OCI-LY3 (cell line): ENCODE data around the gene OR3A2.
"Not testable (repeated sequence)": the region's sequence is repeated elsewhere in the genome, so short reads cannot be mapped to it uniquely, and the experiment has no call there.

Experiments used
- H2AFZ ChIP-seq: fragments of 200-600, 300-600 bp; shearing (Covaris generic); 2 replicates; pipeline ENCODE4 v1.6.0; 2014; ENCODE audit warnings: antibody characterized with exemption, low read depth, low read length
- H3K27ac ChIP-seq: fragments of 200-600, 300-600 bp; sonication (generic); 2 replicates; pipeline ENCODE4 v1.5.1; 2014; ENCODE audit warnings: mild to moderate bottlenecking, low read length, moderate library complexity, mixed read lengths
- H3K27me3 ChIP-seq: fragments of 200-600, 300-600 bp; sonication (generic); 2 replicates; pipeline ENCODE4 v1.6.1; 2014; ENCODE audit warnings: low read depth, low read length, mixed read lengths
- H3K36me3 ChIP-seq: fragments of 200-600, 300-600 bp; sonication (generic); replicated peaks from 2 replicates; pipeline ENCODE3; 2014; ENCODE audit warnings: low read depth, low read length, mixed read lengths
- H3K4me1 ChIP-seq: fragments of 300-600, 200-600 bp; sonication (generic); 2 replicates; pipeline ENCODE4 v1.6.1; 2014; ENCODE audit warnings: low read length, mixed read lengths
- H3K4me2 ChIP-seq: fragments of 200-600, 300-600 bp; sonication (generic); 2 replicates; pipeline ENCODE4 v1.6.1; 2014; ENCODE audit warnings: low read length, mixed read lengths
- H3K4me3 ChIP-seq: fragments of 300-600, 200-600 bp; sonication (generic); 2 replicates; pipeline ENCODE4 v1.5.1; 2014; ENCODE audit warnings: antibody characterized with exemption, mild to moderate bottlenecking, low read length, moderate library complexity
- H3K79me2 ChIP-seq: fragments of 300-600, 200-600 bp; shearing (Covaris generic); 2 replicates; pipeline ENCODE4 v1.6.1; 2014; ENCODE audit warnings: mild to moderate bottlenecking, low read length, mixed read lengths
- H3K9ac ChIP-seq: fragments of 300-600, 200-600 bp; shearing (Covaris generic); 2 replicates; pipeline ENCODE4 v1.6.0; 2014; ENCODE audit warnings: mild to moderate bottlenecking, low read length, moderate library complexity
- H3K9me3 ChIP-seq: fragments of 200-600, 300-600 bp; shearing (Covaris generic); 2 replicates; pipeline ENCODE4 v1.6.1; 2014; ENCODE audit warnings: low read length, mixed read lengths; ENCODE audit not compliant: insufficient read depth
- H4K20me1 ChIP-seq: fragments of 200-600, 300-600 bp; sonication (generic); 2 replicates; pipeline ENCODE4 v1.6.1; 2016; ENCODE audit warnings: low read length, mixed read lengths; ENCODE audit not compliant: insufficient read depth
- CTCF ChIP-seq: fragments of 200-600, 300-600 bp; sonication (generic); IDR thresholded peaks from 2 replicates; pipeline ENCODE4 v1.5.1; 2014; ENCODE audit warnings: antibody characterized with exemption, low read length, low read depth
- EZH2phosphoT487 ChIP-seq: fragments of 200-600 bp; shearing (Covaris generic); IDR thresholded peaks from 2 replicates; pipeline ENCODE4 v1.6.1; 2018; ENCODE audit warnings: antibody characterized with exemption, mixed run types, low read depth

OR3A2 gene

GRCh38 chr17:3411070-3411469, 25.0 kb upstream of the OR3A2 start, which contains the start of gene OR3A3:
Gene OR3A3, plus strand, starts transcription at chr17:3411370.
- H3K79me2 ChIP-seq: no peaks in the 10 kb centered on the region
- TF ChIP-seq EZH2phosphoT487: no peak
- no peak for TF ChIP-seq CTCF
- H4K20me1 ChIP-seq: no peaks in the 10 kb centered on the region
- H3K4me3 ChIP-seq: no peak within 1 kb of the TSS
- no peaks in the 10 kb centered on the region for H3K4me1 ChIP-seq
- no peak within 1 kb of the TSS for H3K4me2 ChIP-seq
- no peaks in the 10 kb centered on the region for H3K27me3 ChIP-seq
- no peaks in the 10 kb centered on the region for H3K9me3 ChIP-seq
- no peak within 1 kb of the TSS for H2AFZ ChIP-seq
- no peaks in the 10 kb centered on the region for H3K36me3 ChIP-seq
- H3K27ac ChIP-seq: no peak within 1 kb of the TSS
- no peak within 1 kb of the TSS for H3K9ac ChIP-seq

GRCh38 chr17:3403856-3404255, 17.7 kb upstream of the OR3A2 start:
- H2AFZ ChIP-seq, H3K4me1 ChIP-seq, H3K9ac ChIP-seq, H3K4me3 ChIP-seq, H3K79me2 ChIP-seq, H3K27ac ChIP-seq, H3K4me2 ChIP-seq, H3K9me3 ChIP-seq, H3K36me3 ChIP-seq, H4K20me1 ChIP-seq, H3K27me3 ChIP-seq: not testable (repeated sequence)

GRCh38 chr17:3401786-3402185, 15.7 kb upstream of the OR3A2 start:
- no peaks in the 10 kb centered on the region for H4K20me1 ChIP-seq
- H3K79me2 ChIP-seq: no peaks in the 10 kb centered on the region
- TF ChIP-seq CTCF (no peak), EZH2phosphoT487 (no peak)
- no peak overlapping the region for H3K4me3 ChIP-seq
- H3K27ac ChIP-seq: no peak overlapping the region
- H2AFZ ChIP-seq: no peak overlapping the region
- no peaks in the 10 kb centered on the region for H3K4me1 ChIP-seq
- no peak overlapping the region for H3K4me2 ChIP-seq
- no peaks in the 10 kb centered on the region for H3K9me3 ChIP-seq
- H3K27me3 ChIP-seq: no peaks in the 10 kb centered on the region
- H3K9ac ChIP-seq: no peak overlapping the region
- no peaks in the 10 kb centered on the region for H3K36me3 ChIP-seq

- Histone ChIP-seq H3K9me3 (no peaks in the 10 kb centered on the region), H4K20me1 (no peaks in the 10 kb centered on the region)
Measured at GRCh38 chr17:3400055-3400454, 13.9 kb upstream of the OR3A2 start.

More at GRCh38 chr17:3400055-3400454, 13.9 kb upstream of the OR3A2 start:
- no peaks in the 10 kb centered on the region for H3K79me2 ChIP-seq
- H3K9ac ChIP-seq: no peak overlapping the region
- H3K4me1 ChIP-seq: no peaks in the 10 kb centered on the region
- H3K4me3 ChIP-seq: no peak overlapping the region
- no peak for TF ChIP-seq EZH2phosphoT487
- TF ChIP-seq CTCF: no peak
- H3K4me2 ChIP-seq: no peak overlapping the region
- H2AFZ ChIP-seq: no peak overlapping the region
- no peaks in the 10 kb centered on the region for H3K27me3 ChIP-seq
- H3K27ac ChIP-seq: no peak overlapping the region
- no peaks in the 10 kb centered on the region for H3K36me3 ChIP-seq
